Activated CD8-positive, alpha-beta memory T cell treated with anti-CD3 and anti-CD28 coated beads for 36 hours (primary cell): ENCODE results near the gene PARP14. TPM values are rescaled to one million over a fixed set of nuclear protein-coding genes. Genes with fewer than 3 reads are reported as not detected.
"Not testable (repeated sequence)": the region's sequence is repeated elsewhere in the genome, so short reads cannot be mapped to it uniquely, and the experiment has no call there.

Experiments
- CTCF ChIA-PET: fragments of 350-600 bp; sonication (Branson Sonifier 250); formaldehyde crosslinking; loops from one replicate; lab custom pipeline; 2021; ENCODE audit warnings: antibody characterized with exemption; lab: Charles Lee
- POLR2A ChIA-PET: fragments of 350-600 bp; sonication (Branson Sonifier 250); formaldehyde crosslinking; loops from one replicate; lab custom pipeline; 2021; ENCODE audit warnings: antibody characterized with exemption; lab: Charles Lee
- total RNA-seq, 2 experiments: library from RNA; stranded (reverse); gene quantifications; one replicate each; pipeline ENCODE4 v1.2.3, GENCODE V29; 2021

The PARP14 gene
- total RNA-seq, 2 experiments from 2014 or later: 40.7 to 42.2 TPM

DNA sequence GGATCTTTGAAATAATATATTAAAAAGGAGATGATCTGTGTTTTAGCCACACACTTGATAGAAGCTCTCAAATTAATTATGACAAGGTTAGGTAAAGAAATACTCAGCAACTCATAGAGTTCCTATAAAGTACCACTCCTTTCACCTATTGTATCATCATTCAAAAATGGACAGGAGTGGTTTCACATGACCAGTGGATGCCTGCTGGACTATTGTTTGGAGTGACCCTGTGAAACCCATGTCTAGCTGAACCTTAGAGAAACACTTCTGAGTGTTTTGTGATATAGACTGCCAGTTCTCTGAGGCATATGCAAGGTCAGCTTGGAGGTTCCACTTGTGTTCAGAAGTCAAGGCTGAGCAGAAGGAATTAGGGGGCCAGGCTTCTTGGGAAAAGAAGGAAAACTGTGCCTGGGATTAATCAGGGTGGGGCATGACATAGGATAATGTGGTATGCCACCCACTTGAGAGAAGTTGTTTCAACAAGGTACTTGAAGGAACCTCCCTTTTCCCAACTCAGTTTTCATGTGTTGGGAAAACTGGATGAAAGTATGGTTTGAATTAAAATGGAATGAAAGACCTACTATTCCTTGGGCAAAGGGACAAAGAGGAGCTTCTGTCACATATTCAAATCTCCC lies 15.4 kb downstream of the PARP14 start:
- POLR2A ChIA-PET: no interaction called here
- CTCF ChIA-PET: interaction anchor here (1.3 to 1.5 kb wide), 2 partner anchors 9 to 17 kb away, joined by 5 read pairs; no protein-coding TSS in a partner anchor

DNA sequence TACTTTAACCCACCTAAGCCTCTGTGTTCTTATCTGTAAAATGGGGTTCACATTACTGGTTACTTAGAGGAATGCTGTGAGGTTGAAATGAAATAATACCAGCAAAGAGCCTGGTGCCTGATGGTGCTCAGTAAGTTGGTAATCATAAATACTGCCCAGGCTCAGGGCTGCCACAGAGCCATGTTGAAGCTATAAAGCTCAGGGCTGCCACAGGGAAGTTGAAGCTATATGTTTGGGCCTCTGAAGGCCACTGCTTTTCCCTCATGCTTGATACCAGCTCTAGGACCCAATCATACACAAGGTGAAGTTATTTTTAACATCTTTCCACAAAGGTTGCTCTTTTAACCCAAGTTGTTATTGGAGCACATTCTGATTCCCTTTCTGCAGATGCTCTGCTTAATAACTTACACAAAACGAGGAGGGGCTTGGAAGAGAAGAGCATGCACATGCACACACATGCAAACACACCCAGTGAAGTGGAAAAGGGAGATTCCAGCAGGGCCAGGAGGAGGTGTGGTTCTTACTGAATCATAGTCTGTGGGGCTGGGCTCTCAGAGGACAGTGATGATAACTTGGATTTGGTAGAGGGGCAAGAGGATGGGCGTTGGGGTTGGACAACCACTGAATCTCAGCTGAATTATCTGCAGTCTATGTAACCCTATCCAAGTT lies 17.4 kb downstream of the PARP14 start:
- CTCF ChIA-PET: no interaction called here
- POLR2A ChIA-PET: no interaction called here

DNA sequence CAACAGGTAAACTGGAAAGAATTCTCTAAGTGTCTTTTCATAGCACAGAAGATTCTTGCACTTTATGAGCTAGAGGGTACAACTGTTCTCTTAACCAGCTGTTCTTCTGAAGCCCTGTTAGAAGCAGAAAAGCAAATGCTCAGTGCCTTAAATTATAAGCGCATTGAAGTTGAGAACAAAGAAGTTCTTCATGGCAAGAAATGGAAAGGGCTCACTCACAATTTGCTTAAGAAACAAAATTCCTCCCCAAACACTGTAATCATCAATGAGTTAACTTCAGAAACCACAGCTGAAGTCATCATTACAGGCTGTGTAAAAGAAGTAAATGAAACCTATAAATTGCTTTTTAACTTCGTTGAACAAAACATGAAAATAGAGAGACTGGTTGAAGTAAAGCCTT lies 19.6 kb downstream of the PARP14 start:
- POLR2A ChIA-PET: no interaction called here
- CTCF ChIA-PET: interaction anchor here (2.0 kb wide), 1 partner anchor 21 kb away, joined by 6 read pairs; no protein-coding TSS in a partner anchor

DNA sequence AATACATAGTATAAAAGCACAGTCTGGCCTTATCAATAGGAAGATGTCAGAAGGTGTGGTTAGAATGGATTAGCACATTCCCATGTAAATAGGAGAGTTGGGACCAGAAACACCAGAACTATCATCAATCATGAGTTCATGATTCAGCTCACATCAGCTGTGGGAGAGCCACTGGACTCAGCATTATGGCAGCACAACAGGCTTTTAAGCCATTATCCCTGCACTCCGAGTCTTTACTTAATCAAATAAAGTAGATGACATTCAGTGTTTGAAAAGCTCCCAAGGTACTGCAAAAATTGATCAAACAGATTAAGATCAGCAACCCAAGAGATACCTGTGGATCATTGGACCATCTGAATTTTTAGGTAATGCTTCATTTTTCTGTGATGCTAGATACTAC lies 24.7 kb downstream of the PARP14 start:
- ChIA-PET CTCF (no interaction called here), POLR2A (no interaction called here)

DNA sequence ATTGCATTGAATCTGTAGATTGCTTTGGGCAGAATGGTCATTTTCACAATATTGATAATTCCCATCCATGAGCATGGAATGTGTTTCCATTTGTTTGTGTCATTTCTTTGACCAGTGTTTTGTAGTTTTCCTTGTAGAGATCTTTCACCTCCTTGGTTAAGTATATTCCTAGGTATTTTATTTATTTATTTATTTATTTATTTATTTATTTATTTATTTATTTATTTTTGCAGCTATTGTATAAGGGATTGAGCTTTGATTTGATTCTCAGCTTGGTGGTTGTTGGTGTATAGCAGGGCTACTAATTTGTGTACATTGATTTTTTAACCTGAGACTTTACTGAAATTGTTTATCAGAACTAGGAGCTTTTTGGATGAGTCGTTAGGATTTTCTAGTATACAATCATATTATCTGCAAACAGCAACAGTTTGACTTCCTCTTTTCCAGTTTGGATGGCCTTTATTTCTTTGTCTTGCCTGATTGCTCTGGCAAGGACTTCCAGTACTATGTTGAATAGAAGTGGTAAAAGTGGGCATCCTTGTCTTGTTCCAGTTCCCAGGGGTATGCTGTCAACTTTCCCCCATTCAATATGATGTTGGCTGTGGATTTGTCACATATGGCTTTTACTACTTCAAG lies 30.1 kb downstream of the PARP14 start:
- CTCF ChIA-PET, POLR2A ChIA-PET: not testable (repeated sequence)

DNA sequence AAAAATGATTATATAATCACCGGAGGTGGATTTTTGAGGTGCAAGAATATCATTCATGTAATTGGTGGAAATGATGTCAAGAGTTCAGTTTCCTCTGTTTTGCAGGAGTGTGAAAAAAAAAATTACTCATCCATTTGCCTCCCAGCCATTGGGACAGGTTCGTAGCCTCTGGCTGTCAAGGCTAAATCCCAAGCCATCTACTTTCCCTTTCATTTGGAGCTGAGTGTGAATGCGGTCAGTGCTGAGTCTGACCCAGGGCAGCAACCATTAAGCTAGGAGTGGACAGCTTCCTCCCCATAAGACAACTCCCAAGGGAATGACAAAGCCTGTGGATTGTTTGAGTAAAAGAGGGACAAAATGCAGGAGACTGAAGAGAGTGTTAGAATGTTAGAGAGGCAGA lies 33.6 kb downstream of the PARP14 start:
- POLR2A ChIA-PET: no interaction called here
- CTCF ChIA-PET: no interaction called here

DNA sequence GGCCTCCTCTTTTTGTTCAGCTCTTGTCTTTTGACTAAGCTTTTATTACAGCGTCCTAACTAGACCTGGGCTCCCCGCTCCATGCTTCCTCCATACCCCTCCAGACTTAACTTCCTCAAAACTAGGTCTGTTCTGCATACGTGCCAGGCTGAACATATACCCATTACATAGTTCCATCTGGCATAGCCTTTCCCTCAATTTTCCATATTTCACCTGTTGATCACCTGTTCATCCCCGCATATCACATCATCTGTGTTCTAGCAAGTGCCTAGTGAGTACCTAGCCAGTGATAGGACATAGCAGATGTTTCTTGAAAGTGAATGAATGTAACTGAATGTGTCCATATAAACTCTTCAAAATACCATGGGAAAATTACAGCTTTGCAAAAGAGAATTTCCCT lies 36.0 kb downstream of the PARP14 start:
- ChIA-PET CTCF (no interaction called here), POLR2A (interaction anchor here (0.5 kb wide), 1 partner anchor 67 kb away, joined by 3 read pairs; no protein-coding TSS in a partner anchor)

DNA sequence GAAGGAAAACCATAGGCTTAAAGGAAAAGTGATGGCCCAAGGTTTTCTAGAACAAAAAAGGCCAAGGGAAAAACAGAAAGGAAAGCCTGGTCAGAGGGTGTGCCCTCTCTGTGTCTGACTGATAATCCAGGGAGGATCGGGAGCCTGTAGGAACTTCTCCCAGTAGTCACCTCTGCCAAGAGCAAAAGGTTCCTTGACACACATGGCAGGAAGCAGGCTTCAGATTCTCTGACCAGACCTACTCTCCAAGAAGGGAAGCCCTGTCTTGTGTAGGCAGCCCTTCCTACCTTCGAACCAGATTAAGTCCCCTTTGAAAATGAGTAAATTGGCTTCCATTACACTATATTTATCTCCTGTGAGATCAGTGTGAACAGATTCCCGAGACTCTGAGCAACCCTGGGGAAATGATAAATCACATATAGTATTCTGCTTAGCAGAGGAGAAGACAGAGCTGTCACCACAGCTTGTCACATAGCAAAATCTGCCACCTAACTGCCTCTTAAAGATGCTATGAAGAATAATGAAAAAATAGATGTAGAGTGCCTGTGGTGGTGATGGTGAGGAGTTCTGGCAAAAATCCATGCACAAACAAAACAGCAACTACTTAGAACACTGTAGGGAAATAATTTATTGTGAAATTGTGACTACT lies 38.8 kb downstream of the PARP14 start:
- CTCF ChIA-PET: no interaction called here

DNA sequence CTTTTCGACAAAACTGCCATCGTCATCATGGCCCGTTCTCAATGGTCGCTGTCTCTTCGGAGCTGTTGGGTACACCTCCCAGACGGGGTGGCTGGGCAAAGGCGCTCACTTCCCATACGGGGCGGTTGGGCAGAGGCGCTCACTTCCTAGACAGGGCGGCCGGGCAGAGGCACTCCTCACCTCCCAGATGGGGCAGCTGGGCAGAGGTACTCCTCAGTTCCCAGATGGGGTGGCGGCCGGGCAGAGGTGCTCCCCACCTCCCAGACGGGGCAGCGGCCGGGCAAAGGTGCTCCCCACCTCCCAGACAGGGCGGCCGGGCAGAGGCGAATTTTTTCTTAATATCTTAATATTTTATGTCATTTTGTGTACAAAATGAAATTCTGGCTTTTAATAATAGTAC lies 44.5 kb downstream of the PARP14 start:
- ChIA-PET CTCF (no interaction called here), POLR2A (no interaction called here)

More for the DNA sequence above, 38.8 kb downstream of the PARP14 start:
- POLR2A ChIA-PET: no interaction called here

DNA sequence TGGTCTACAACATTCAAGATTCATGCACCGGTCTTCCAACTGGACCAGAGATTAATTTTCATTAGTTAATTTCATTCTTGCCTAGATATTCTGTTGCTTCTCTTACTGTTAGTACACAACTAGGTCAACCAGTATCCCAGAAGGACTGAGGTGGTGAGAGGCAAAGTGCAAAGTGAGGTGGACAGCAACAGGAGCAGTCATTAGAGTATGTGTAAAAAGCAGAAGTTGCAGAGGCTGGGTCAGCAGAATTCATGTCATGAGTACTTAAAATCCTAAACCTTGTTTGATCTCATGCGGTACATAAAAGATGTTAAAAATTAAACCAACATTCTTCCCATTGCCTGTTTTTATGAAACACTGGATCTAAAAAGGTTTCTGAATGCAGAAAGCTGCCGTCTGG lies 46.7 kb downstream of the PARP14 start:
- ChIA-PET CTCF (no interaction called here), POLR2A (no interaction called here)

DNA sequence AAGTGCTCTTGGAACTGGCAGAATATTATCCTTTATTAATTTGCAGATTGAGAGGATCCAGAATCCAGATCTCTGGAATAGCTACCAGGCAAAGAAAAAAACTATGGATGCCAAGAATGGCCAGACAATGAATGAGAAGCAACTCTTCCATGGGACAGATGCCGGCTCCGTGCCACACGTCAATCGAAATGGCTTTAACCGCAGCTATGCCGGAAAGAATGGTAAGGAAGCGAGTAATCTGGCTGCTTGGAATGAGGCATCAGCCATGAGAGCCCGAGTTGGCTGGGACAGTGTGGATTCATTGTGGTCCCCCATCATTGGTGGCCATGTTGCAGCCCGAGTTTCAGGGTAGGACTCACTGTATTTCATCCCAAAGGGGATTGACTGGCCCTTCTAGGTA lies 47.1 kb downstream of the PARP14 start:
- ChIA-PET POLR2A (no interaction called here), CTCF (no interaction called here)

DNA sequence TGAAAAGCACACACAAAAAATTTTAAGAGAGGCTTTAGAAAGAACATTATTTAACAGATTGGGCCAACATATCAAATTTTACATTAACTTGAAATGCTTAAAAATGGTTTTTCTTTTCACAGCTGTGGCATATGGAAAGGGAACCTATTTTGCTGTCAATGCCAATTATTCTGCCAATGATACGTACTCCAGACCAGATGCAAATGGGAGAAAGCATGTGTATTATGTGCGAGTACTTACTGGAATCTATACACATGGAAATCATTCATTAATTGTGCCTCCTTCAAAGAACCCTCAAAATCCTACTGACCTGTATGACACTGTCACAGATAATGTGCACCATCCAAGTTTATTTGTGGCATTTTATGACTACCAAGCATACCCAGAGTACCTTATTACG lies 47.5 kb downstream of the PARP14 start:
- CTCF ChIA-PET: no interaction called here
- POLR2A ChIA-PET: no interaction called here

DNA sequence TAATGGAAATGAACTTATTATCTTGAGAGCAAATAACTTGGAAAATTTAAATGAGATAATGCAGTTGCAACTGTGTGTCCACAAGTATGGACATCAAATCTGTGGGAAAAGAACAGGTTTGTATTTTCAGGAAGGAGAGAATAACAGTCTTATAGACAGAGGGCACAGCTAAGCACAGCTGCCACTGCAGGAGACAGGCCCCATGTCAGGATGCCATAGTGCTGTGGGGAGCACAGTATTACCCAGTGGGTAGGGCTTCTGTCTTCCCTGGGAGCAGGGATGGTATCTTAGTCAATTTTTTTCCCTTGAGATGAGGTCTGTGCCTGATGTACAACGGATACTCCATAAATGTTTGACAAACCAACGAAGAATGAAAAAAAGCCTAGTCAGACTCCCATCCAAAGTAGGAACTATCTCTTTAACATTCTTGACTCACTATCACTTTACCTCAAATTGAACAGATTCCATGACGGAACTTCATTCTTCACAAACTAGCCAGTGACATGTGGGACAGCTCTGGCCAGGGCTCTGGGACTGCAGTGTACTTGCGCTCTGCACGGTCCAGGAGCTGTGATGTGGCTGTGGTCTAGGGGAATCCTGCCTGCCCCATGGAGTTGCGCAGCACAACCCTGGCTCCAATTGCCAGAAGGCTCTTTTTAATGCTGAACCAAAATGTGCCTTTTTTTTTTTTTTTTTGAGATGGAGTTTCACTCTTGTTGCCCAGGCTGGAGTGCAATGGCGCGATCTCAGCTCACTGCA lies 48.3 kb downstream of the PARP14 start:
- ChIA-PET CTCF (no interaction called here), POLR2A (no interaction called here)

DNA sequence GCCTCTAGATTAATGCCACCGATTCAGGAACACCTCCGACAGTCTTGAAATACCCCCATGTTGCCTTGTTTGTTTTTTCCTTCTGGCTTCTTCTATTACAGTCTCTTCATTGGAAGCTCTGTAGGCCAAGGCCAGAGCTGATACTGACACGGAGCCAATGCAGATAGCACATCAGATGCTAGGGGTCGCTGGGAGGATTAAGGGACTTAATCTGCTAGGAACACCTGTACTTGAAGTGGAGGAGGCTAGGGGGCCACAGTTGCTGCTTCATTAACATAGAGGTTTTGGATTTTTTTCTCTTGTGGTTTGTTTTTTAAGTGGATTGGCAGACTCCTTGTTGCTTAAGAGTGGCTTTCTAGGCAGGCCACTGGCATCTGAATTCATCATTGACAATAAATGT lies 49.6 kb downstream of the PARP14 start:
- POLR2A ChIA-PET: no interaction called here
- CTCF ChIA-PET: no interaction called here

DNA sequence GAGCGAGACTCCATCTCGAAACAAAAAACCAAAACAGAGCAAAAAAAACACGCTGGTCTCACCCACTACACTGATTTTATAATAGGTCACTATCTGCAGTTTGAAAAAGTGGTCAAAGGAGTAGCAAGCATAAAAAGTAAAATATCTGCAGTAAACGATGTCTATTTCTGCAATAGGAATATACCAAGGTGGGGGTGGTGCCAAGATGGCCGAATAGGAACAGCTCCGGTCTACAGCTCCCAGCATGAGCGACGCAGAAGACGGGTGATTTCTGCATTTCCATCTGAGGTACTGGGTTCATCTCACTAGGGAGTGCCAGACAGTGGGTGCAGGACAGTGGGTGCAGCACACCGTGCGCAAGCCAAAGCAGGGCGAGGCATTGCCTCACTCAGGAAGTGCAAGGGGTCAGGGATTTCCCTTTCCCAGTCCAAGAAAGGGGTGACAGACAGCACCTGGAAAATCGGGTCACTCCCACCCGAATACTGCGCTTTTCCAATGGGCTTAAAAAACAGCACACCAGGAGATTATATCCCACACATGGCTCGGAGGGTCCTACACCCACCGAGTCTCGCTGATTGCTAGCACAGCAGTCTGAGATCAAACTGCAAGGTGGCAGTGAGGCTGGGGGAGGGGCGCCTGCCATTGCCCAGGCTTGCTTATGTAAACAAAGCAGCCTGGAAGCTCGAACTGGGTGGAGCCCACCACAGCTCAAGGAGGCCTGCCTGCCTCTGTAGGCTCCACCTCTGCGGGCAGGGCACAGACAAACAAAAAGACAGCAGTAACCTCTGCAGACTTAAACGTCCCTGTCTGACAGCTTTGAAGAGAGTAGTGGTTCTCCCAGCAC lies 52.3 kb downstream of the PARP14 start:
- POLR2A ChIA-PET: interaction anchor here (0.7 kb wide), 1 partner anchor 63 kb away, joined by 3 read pairs; no protein-coding TSS in a partner anchor
- CTCF ChIA-PET: not testable (repeated sequence)

DNA sequence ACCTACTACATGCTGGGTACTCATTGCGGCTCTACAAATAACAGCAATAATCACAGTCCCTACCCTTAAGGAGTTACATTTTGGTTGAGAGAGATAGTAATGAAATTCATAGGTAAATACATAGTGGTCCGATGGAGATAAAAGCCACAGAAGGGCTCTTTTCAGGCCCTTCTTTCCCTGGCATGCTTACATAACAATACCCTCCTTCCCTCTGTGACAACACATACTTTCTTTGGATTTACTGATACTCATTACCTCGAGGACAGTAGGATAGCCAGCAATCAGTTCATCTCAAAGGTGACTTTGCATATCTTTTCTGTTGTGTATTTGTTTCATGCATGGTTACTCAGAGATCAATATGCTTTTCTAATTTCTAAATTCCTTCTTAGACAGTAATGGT lies 58.5 kb downstream of the PARP14 start:
- CTCF ChIA-PET: no interaction called here
- POLR2A ChIA-PET: no interaction called here

DNA sequence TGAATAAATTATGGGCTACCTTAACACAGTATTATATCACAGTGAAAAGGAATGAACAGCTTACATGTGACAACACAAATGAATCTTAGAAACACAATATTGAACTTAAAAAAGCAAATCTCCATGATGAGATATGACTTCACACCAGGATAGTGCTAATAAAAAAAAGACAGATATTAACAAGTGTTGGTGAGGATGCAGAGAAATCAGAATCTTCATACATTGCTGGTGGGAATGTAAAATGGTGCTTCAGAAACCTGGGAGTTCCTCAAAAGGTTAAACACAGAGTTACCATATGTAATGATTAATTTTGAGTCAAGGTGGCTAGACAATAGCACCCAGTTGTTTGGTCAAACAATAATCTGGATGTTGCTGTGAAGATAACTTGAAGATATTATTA lies 61.6 kb downstream of the PARP14 start:
- POLR2A ChIA-PET: no interaction called here
- CTCF ChIA-PET: no interaction called here

DNA sequence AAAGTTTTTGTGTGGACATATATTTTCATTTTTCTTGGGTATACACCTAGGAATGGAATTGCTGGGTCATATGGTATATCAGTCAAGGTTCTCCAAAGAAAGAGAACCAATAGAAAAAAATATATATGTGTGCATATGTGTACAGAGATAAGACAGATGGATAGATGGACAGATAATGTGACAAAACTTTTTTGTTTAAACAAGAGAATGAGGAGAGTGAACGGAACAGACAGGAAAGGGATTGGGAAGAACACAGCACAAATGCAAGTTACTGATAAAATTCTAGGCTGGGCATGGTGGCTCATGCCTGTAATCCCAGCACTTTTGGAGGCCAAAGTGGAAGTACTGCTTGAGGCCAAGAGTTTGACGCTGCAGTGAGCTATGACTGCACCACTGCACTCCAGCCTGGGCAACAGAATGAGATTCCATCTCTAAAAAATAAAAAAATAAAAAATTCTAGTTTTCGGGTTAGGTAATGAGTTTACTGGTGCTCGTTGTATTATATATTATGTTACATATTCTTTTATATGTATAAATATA lies 63.0 kb downstream of the PARP14 start:
- POLR2A ChIA-PET: no interaction called here
- CTCF ChIA-PET: no interaction called here
